ENCODE results near the gene LPXN. TPM values are rescaled to one million over a fixed set of nuclear protein-coding genes. Genes with fewer than 3 reads are reported as not detected.

LPXN gene
- total and polyA plus RNA-seq, 2 experiments from 2014 or later: 134 to 164 TPM

DNA sequence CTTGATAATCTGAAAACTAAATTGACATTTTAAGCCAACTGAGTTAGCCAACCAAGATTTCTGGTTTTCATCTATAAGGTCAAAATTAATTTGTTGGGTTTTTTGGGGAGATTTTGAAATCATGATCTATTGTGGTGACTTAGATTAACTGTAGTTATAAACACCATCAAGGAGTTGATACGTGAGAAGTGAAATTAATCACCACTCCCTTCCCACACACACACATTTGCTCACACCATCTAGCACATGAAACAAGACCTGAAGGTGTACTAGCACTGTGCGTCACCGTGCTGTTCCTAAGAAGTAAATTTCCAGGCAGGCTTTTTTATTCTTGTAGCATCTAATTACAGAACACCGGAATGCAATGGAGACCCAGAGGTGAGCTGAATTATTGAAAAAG lies 69.8 kb downstream of the LPXN start:
- Histone ChIP-seq H3K79me2 (ENCODE audit: insufficient read depth) (no peaks in the 10 kb centered on the region), H3K9ac (no peak overlapping the region), H2AFZ (no peak overlapping the region), H3K9me3 (ENCODE audit: low read depth) (no peaks in the 10 kb centered on the region), H3K4me2 (ENCODE audit: unreplicated experiment) (no peak overlapping the region), H4K20me1 (ENCODE audit: insufficient read depth) (no peaks in the 10 kb centered on the region), H3K36me3 (ENCODE audit: low read depth) (0 out of 2 replicates have a peak, but pooled peaks cover 3% of the 10 kb centered on the region), H3K27me3 (replicated peaks; ENCODE audit: insufficient read depth) (no peaks in the 10 kb centered on the region), H3K4me3 (no peak overlapping the region), H3F3A (ENCODE audit: insufficient read depth) (peaks cover 5% of the 10 kb centered on the region; the same call in 1 of the 2 replicates), H3K9me2 (ENCODE audit: insufficient read depth) (no peaks in the 10 kb centered on the region), H3K27ac (no peak overlapping the region), H3K4me1 (ENCODE audit: insufficient read depth) (peaks cover 10% of the 10 kb centered on the region; the same call in 1 of the 2 replicates)
- no peak for TF ChIP-seq EZH2 (IDR thresholded peaks at IDR 0.05; ENCODE audit: insufficient read depth, poor library complexity, severe bottlenecking)
- no peak for TF ChIP-seq EZH2phosphoT487 (IDR thresholded peaks at IDR 0.05; ENCODE audit: insufficient read depth, low read depth)
- WGBS, 2 experiments (ENCODE audit: low coverage in 1 of 2, low lambda C conversion rate in 2 of 2, missing lambda C conversion rate in 2 of 2): 87 to 95% methylated on average over 4 of the region's 4 CpGs
- no peak for DNase-seq
- in situ Hi-C loops (cut with MboI): no loop called here

DNA sequence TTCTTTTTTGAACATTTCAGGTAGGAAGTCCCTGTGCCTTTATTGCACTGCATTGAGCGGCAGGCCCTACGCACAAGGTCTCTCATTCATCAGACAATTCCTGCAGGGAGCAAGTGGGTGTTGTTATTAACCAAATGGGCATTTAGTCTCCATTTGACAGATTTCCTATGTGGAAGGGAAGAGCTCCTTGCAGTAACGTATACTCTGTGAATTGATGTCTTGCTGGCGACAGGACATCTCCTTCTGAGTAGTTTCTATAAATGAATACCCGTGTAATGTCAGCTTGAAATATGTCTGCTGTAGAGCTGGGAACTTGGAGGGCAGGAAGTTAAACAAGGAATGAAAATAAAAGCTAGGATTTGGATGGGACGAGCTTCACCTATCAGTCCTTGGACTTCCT lies 71.4 kb downstream of the LPXN start:
- no peak overlapping the region for H3K27ac ChIP-seq
- WGBS, 2 experiments (ENCODE audit: low coverage in 1 of 2, low lambda C conversion rate in 2 of 2, missing lambda C conversion rate in 2 of 2): 91% methylated on average over 6 of the region's 6 CpGs
- H3K9me2 ChIP-seq (ENCODE audit: insufficient read depth): no peaks in the 10 kb centered on the region
- H2AFZ ChIP-seq: no peak overlapping the region
- no peak overlapping the region for H3K9ac ChIP-seq
- H3F3A ChIP-seq (ENCODE audit: insufficient read depth): no peaks in the 10 kb centered on the region
- H3K4me2 ChIP-seq (ENCODE audit: unreplicated experiment): no peak overlapping the region
- no peaks in the 10 kb centered on the region for H3K79me2 ChIP-seq (ENCODE audit: insufficient read depth)
- DNase-seq: no peak
- TF ChIP-seq EZH2 (IDR thresholded peaks at IDR 0.05; ENCODE audit: insufficient read depth, poor library complexity, severe bottlenecking): no peak
- TF ChIP-seq EZH2phosphoT487 (IDR thresholded peaks at IDR 0.05; ENCODE audit: insufficient read depth, low read depth): no peak
- H3K36me3 ChIP-seq (ENCODE audit: low read depth): 0 out of 2 replicates have a peak, but pooled peaks cover 3% of the 10 kb centered on the region
- no peaks in the 10 kb centered on the region for H4K20me1 ChIP-seq (ENCODE audit: insufficient read depth)
- in situ Hi-C loops (cut with MboI): no loop called here
- H3K4me1 ChIP-seq (ENCODE audit: insufficient read depth): peaks cover 5% of the 10 kb centered on the region; the same call in 1 of the 2 replicates
- no peaks in the 10 kb centered on the region for H3K9me3 ChIP-seq (ENCODE audit: low read depth)
- no peaks in the 10 kb centered on the region for H3K27me3 ChIP-seq (replicated peaks; ENCODE audit: insufficient read depth)
- no peak overlapping the region for H3K4me3 ChIP-seq

DNA sequence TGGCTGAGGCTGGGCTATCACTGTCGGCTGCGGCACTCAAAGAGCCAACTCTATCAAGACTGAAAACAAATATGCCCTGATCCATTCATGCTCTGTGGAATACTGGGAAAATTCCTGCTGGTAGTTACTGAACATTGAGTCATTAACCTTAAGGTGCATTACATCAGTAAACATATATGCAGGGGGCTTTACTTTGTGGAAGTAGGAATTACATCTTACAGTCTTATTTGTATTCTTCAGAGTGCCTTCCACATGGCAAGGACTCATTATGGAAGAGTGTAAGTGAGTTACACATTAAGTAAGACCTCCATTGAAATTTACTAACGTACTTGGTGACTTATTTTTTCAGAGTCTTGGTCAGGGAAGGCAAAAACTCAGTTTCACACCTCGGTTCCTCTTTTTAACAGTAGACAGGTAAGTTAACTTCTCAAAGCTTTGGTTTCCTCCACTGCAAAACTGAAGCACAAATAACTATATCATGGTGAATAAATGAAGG lies 72.2 kb downstream of the LPXN start:
- in situ Hi-C loops (cut with MboI): no loop called here
- Histone ChIP-seq H3K4me2 (ENCODE audit: unreplicated experiment) (no peak overlapping the region), H3K9ac (no peak overlapping the region), H3K36me3 (ENCODE audit: low read depth) (0 out of 2 replicates have a peak, but pooled peaks cover 3% of the 10 kb centered on the region), H4K20me1 (ENCODE audit: insufficient read depth) (no peaks in the 10 kb centered on the region), H3K27ac (no peak overlapping the region), H3K4me1 (ENCODE audit: insufficient read depth) (no peaks in the 10 kb centered on the region), H3K27me3 (replicated peaks; ENCODE audit: insufficient read depth) (no peaks in the 10 kb centered on the region), H3K4me3 (no peak overlapping the region), H2AFZ (no peak overlapping the region), H3F3A (ENCODE audit: insufficient read depth) (no peaks in the 10 kb centered on the region), H3K9me2 (ENCODE audit: insufficient read depth) (no peaks in the 10 kb centered on the region), H3K79me2 (ENCODE audit: insufficient read depth) (no peaks in the 10 kb centered on the region), H3K9me3 (ENCODE audit: low read depth) (no peaks in the 10 kb centered on the region)
- DNase-seq: no peak
- no peak for TF ChIP-seq EZH2 (IDR thresholded peaks at IDR 0.05; ENCODE audit: insufficient read depth, poor library complexity, severe bottlenecking)
- TF ChIP-seq EZH2phosphoT487 (IDR thresholded peaks at IDR 0.05; ENCODE audit: insufficient read depth, low read depth): no peak
- WGBS, 2 experiments (ENCODE audit: low coverage in 1 of 2, low lambda C conversion rate in 2 of 2, missing lambda C conversion rate in 2 of 2): 54 to 62% methylated on average over 4 of the region's 4 CpGs

DNA sequence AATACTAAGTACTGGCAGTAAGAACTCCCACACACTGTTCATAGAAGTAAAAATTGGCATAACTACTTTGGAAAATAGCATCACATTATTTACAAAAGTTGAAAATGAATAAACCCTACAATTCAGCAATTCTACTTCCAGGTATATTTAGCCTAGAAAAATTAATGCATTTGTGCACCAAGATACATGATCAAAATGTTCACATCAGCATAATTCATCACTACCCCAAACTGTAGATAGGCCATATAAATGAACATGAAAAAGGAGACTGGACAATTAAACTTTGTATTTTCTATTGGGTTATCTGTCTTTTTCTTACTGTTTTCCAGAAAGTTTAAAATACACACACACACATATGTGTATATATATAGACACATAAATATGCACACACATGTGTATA lies 73.7 kb downstream of the LPXN start:
- Histone ChIP-seq H3K4me3 (no peak overlapping the region), H3K36me3 (ENCODE audit: low read depth) (0 out of 2 replicates have a peak, but pooled peaks cover 3% of the 10 kb centered on the region), H3F3A (ENCODE audit: insufficient read depth) (no peaks in the 10 kb centered on the region), H3K4me1 (ENCODE audit: insufficient read depth) (no peaks in the 10 kb centered on the region), H3K9ac (no peak overlapping the region), H3K27me3 (replicated peaks; ENCODE audit: insufficient read depth) (no peaks in the 10 kb centered on the region), H2AFZ (no peak overlapping the region), H3K9me2 (ENCODE audit: insufficient read depth) (no peaks in the 10 kb centered on the region), H3K79me2 (ENCODE audit: insufficient read depth) (no peaks in the 10 kb centered on the region), H3K9me3 (ENCODE audit: low read depth) (no peaks in the 10 kb centered on the region), H3K4me2 (ENCODE audit: unreplicated experiment) (no peak overlapping the region), H4K20me1 (ENCODE audit: insufficient read depth) (no peaks in the 10 kb centered on the region), H3K27ac (no peak overlapping the region)
- DNase-seq: no peak
- no peak for TF ChIP-seq EZH2phosphoT487 (IDR thresholded peaks at IDR 0.05; ENCODE audit: insufficient read depth, low read depth)
- TF ChIP-seq EZH2 (IDR thresholded peaks at IDR 0.05; ENCODE audit: insufficient read depth, poor library complexity, severe bottlenecking): no peak
- in situ Hi-C loops (cut with MboI): no loop called here

DNA sequence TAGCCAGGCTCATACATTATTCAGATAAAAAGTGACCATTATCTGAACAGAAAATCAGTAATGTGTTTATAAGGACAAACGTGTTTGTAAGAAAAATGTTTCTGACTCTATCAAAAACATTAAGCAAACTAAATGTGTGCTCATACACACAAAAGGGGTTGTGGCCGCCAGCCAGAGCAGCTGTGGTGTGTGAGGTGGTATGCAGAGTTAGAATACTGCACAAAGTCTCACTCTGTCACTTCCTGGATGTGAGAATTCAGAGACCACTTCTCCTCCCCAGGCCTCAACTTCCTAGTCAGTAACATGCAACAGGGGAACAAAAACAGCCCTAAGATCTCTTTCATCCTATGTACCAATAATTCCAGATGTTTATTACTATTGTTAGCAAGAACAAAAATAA lies 77.2 kb downstream of the LPXN start:
- Histone ChIP-seq H3K27me3 (replicated peaks; ENCODE audit: insufficient read depth) (no peaks in the 10 kb centered on the region), H3F3A (ENCODE audit: insufficient read depth) (peaks cover 15% of the 10 kb centered on the region), H2AFZ (peak overlapping the region; percentile 36; the same call in 1 of the 2 replicates), H3K27ac (no peak overlapping the region), H3K9me2 (ENCODE audit: insufficient read depth) (no peaks in the 10 kb centered on the region), H4K20me1 (ENCODE audit: insufficient read depth) (no peaks in the 10 kb centered on the region), H3K36me3 (ENCODE audit: low read depth) (no peaks in the 10 kb centered on the region; the same call in 1 of the 2 replicates), H3K4me2 (ENCODE audit: unreplicated experiment) (no peak overlapping the region), H3K79me2 (ENCODE audit: insufficient read depth) (no peaks in the 10 kb centered on the region), H3K9ac (no peak overlapping the region), H3K4me1 (ENCODE audit: insufficient read depth) (peaks cover 19% of the 10 kb centered on the region), H3K9me3 (ENCODE audit: low read depth) (no peaks in the 10 kb centered on the region), H3K4me3 (no peak overlapping the region)
- WGBS, 2 experiments (ENCODE audit: low coverage in 1 of 2, low lambda C conversion rate in 2 of 2, missing lambda C conversion rate in 2 of 2): 35 to 42% methylated on average over 2 of the region's 2 CpGs
- in situ Hi-C loops (cut with MboI): no loop called here
- TF ChIP-seq EZH2phosphoT487 (IDR thresholded peaks at IDR 0.05; ENCODE audit: insufficient read depth, low read depth) (no peak), EZH2 (IDR thresholded peaks at IDR 0.05; ENCODE audit: insufficient read depth, poor library complexity, severe bottlenecking) (no peak)
- DNase-seq: no peak
